ENCODE data around the gene C15orf39.
"Not testable (repeated sequence)": the region's sequence is repeated elsewhere in the genome, so short reads cannot be mapped to it uniquely, and the experiment has no call there.

Gene C15orf39

GRCh38 chr15:75231836-75232235 is 30.2 kb downstream of the C15orf39 start:
- DNase-seq (ENCODE audit: low spot score), result no peak

GRCh38 chr15:75232252-75232813 is 30.7 kb downstream of the C15orf39 start:
- no peak for DNase-seq (ENCODE audit: low spot score)

- no peak for DNase-seq (ENCODE audit: low spot score)
These were observed 31.3 kb downstream of the C15orf39 start for GRCh38 chr15:75232826-75233503.

GRCh38 chr15:75233504-75234190 is 32.0 kb downstream of the C15orf39 start:
- no peak for DNase-seq (ENCODE audit: low spot score)

- DNase-seq (ENCODE audit: low spot score), result no peak
These were observed 32.6 kb downstream of the C15orf39 start for GRCh38 chr15:75234191-75234810.

- no peak for DNase-seq (ENCODE audit: low spot score)
These were observed 33.5 kb downstream of the C15orf39 start for GRCh38 chr15:75235051-75235673.

- no peak for DNase-seq (ENCODE audit: low spot score)
These were observed 34.4 kb downstream of the C15orf39 start for GRCh38 chr15:75235760-75236729.

GRCh38 chr15:75237316-75237982 is 35.8 kb downstream of the C15orf39 start:
- no peak for DNase-seq (ENCODE audit: low spot score)

GRCh38 chr15:75238150-75238549 is 36.5 kb downstream of the C15orf39 start:
- DNase-seq (ENCODE audit: low spot score), result no peak

GRCh38 chr15:75245741-75246140 is 44.1 kb downstream of the C15orf39 start:
- DNase-seq (ENCODE audit: low spot score), result not testable (repeated sequence)

GRCh38 chr15:75248991-75249390 is 47.3 kb downstream of the C15orf39 start:
- DNase-seq (ENCODE audit: low spot score), result not testable (repeated sequence)

- DNase-seq (ENCODE audit: low spot score), result no peak
These were observed 48.0 kb downstream of the C15orf39 start for GRCh38 chr15:75249726-75250125.

- DNase-seq (ENCODE audit: low spot score), result not testable (repeated sequence)
These were observed 49.7 kb downstream of the C15orf39 start for GRCh38 chr15:75251343-75251742.

GRCh38 chr15:75252285-75252684 is 50.6 kb downstream of the C15orf39 start:
- not testable (repeated sequence) for DNase-seq (ENCODE audit: low spot score)

- DNase-seq (ENCODE audit: low spot score), result not testable (repeated sequence)
These were observed 56.4 kb downstream of the C15orf39 start, which contains the start of gene GOLGA6C for GRCh38 chr15:75258034-75258433. Gene GOLGA6C (plus strand): TSS chr15:75258334. CDS start chr15:75258599, 265 bp downstream.

GRCh38 chr15:75258620-75259343 is 57.1 kb downstream of the C15orf39 start:
- DNase-seq (ENCODE audit: low spot score), result not testable (repeated sequence)

GRCh38 chr15:75259873-75260272 is 58.2 kb downstream of the C15orf39 start:
- DNase-seq (ENCODE audit: low spot score), result not testable (repeated sequence)
